ENCODE results near the gene TTBK1.

The TTBK1 gene

GRCh38 chr6:43240950-43241349, 2.3 kb upstream of the TTBK1 start:
- in situ Hi-C loops (cut with HindIII; ENCODE audit: low sequenced_read_pairs): no loop called here
- DNase-seq (ENCODE audit: low read depth): no peak
- no peak for TF ChIP-seq CTCF (IDR thresholded peaks at IDR 0.05; ENCODE audit: low read depth, low read length, missing control alignments)
- no peak overlapping the region for H3K4me3 ChIP-seq (ENCODE audit: low read depth, low read length)

- in situ Hi-C loops (cut with HindIII; ENCODE audit: low sequenced_read_pairs): no loop called here
- no peak overlapping the region for H3K4me3 ChIP-seq (ENCODE audit: low read depth, low read length)
- no peak for DNase-seq (ENCODE audit: low read depth)
- no peak for TF ChIP-seq CTCF (IDR thresholded peaks at IDR 0.05; ENCODE audit: low read depth, low read length, missing control alignments)
Measured at GRCh38 chr6:43241446-43241845, 1.8 kb upstream of the TTBK1 start.

- in situ Hi-C loops (cut with HindIII; ENCODE audit: low sequenced_read_pairs): no loop called here
- TF ChIP-seq CTCF (IDR thresholded peaks at IDR 0.05; ENCODE audit: low read depth, low read length, missing control alignments): no peak
- no peak for DNase-seq (ENCODE audit: low read depth)
- H3K4me3 ChIP-seq (ENCODE audit: low read depth, low read length): no peak overlapping the region
Measured at GRCh38 chr6:43243664-43244321, 512 bp downstream of the TTBK1 start.

GRCh38 chr6:43246301-43247113, 3.2 kb downstream of the TTBK1 start:
- H3K4me3 ChIP-seq (ENCODE audit: low read depth, low read length): peak overlapping the region; percentile 33
- in situ Hi-C loops (cut with HindIII; ENCODE audit: low sequenced_read_pairs): no loop called here
- no peak for TF ChIP-seq CTCF (IDR thresholded peaks at IDR 0.05; ENCODE audit: low read depth, low read length, missing control alignments)
- DNase-seq (ENCODE audit: low read depth): no peak

GRCh38 chr6:43247114-43247999, 4.1 kb downstream of the TTBK1 start:
- in situ Hi-C loops (cut with HindIII; ENCODE audit: low sequenced_read_pairs): no loop called here
- H3K4me3 ChIP-seq (ENCODE audit: low read depth, low read length): peak overlapping the region; percentile 33
- TF ChIP-seq CTCF (IDR thresholded peaks at IDR 0.05; ENCODE audit: low read depth, low read length, missing control alignments): no peak
- DNase-seq (ENCODE audit: low read depth): no peak

- H3K4me3 ChIP-seq (ENCODE audit: low read depth, low read length): no peak overlapping the region
- TF ChIP-seq CTCF (IDR thresholded peaks at IDR 0.05; ENCODE audit: low read depth, low read length, missing control alignments): no peak
- in situ Hi-C loops (cut with HindIII; ENCODE audit: low sequenced_read_pairs): no loop called here
- no peak for DNase-seq (ENCODE audit: low read depth)
Measured at GRCh38 chr6:43248101-43248500, 4.8 kb downstream of the TTBK1 start.
